Caco-2 (cell line): ENCODE measurements around the gene HDAC9. TPM values are rescaled to one million over a fixed set of nuclear protein-coding genes. Genes with fewer than 3 reads are reported as not detected.

Experiments used
- BruUV-seq: library from RNA; stranded (reverse); fragments of 400-500 nt; replicated peaks from 2 replicates; lab custom pipeline; 2021; lab: Mats Ljungman, UMichigan
- CTCF ChIA-PET: fragments of 300-600 bp; sonication (Branson Sonifier 250); formaldehyde crosslinking; loops from one replicate; lab custom pipeline; 2022; ENCODE audit warnings: antibody characterized with exemption; lab: Charles Lee
- POLR2A ChIA-PET: fragments of 300-600 bp; sonication (Branson Sonifier 250); formaldehyde crosslinking; loops from one replicate; lab custom pipeline; 2022; ENCODE audit warnings: antibody characterized with exemption; lab: Charles Lee
- DNase-seq, 2 experiments: peaks; one replicate each; pipeline versions ENCODE4 v3.0.0 to v3.0.0-alpha.2; 2020 to 2022
- H3K27me3 ChIP-seq: replicated peaks from 2 replicates; pipeline ENCODE4 v1.6.0; 2011; ENCODE audit warnings: low read length; ENCODE audit not compliant: control insufficient read depth, insufficient read depth
- H3K36me3 ChIP-seq: 2 replicates; pipeline ENCODE4 v1.5.1; 2011; ENCODE audit warnings: low read length; ENCODE audit not compliant: control insufficient read depth, insufficient read depth
- H3K4me1 ChIP-seq: fragments of 250-450 bp; sonication (Bioruptor Pico); 2 replicates; pipeline ENCODE4 v1.5.1; 2020; ENCODE audit warnings: mild to moderate bottlenecking
- H3K4me3 ChIP-seq: 2 replicates; pipeline ENCODE4 v1.5.1; 2011; ENCODE audit warnings: low read depth, mild to moderate bottlenecking, control low read depth, low read length
- H3K9me3 ChIP-seq: fragments of 250-450 bp; sonication (Bioruptor Pico); 2 replicates; pipeline ENCODE4 v1.5.1; 2020; ENCODE audit warnings: mild to moderate bottlenecking, moderate library complexity
- H3K27ac Mint-ChIP-seq: one replicate; pipeline ENCODE4 v1.8.0; 2022; ENCODE audit warnings: mixed read lengths; ENCODE audit not compliant: unreplicated experiment
- H3K27me3 Mint-ChIP-seq: one replicate; pipeline ENCODE4 v1.8.0; 2022; ENCODE audit warnings: mixed read lengths; ENCODE audit not compliant: insufficient read depth, unreplicated experiment
- H3K36me3 Mint-ChIP-seq: one replicate; pipeline ENCODE4 v1.8.0; 2022; ENCODE audit warnings: mild to moderate bottlenecking, mixed read lengths; ENCODE audit not compliant: insufficient read depth, unreplicated experiment
- H3K4me1 Mint-ChIP-seq: one replicate; pipeline ENCODE4 v1.8.0; 2022; ENCODE audit warnings: low read depth, mixed read lengths; ENCODE audit not compliant: unreplicated experiment
- H3K4me3 Mint-ChIP-seq: one replicate; pipeline ENCODE4 v1.8.0; 2022; ENCODE audit warnings: mild to moderate bottlenecking, moderate library complexity, mixed read lengths; ENCODE audit not compliant: unreplicated experiment
- H3K9me3 Mint-ChIP-seq: one replicate; pipeline ENCODE4 v1.8.0; 2022; ENCODE audit warnings: mixed read lengths; ENCODE audit not compliant: unreplicated experiment
- CTCF ChIP-seq, 2 experiments: fragments of 200-600 bp in 1 of 2; IDR thresholded peaks; 1 replicate in 1 of 2; 2 replicates in 1 of 2; pipeline versions ENCODE4 v1.5.1 to v1.8.0; 2011 to 2022; ENCODE audit warnings: antibody characterized with exemption in 1 of 2, control low read depth in 1 of 2, inconsistent platforms in 1 of 2, low read depth in 1 of 2, low read length in 1 of 2, mild to moderate bottlenecking in 1 of 2, moderate library complexity in 1 of 2; ENCODE audit not compliant: insufficient read depth in 1 of 2, severe bottlenecking in 1 of 2, unreplicated experiment in 1 of 2
- intact Hi-C: fragments of 100-400 bp; cut with micrococcal nuclease; formaldehyde crosslinking; loops from one replicate; pipeline ENCODE4 v1.10.0; 2022; ENCODE audit not compliant: unreplicated experiment
- total RNA-seq: library from RNA; stranded (reverse); gene quantifications from 2 replicates; pipeline ENCODE4 v1.2.3, GENCODE V29; 2022

HDAC9 gene
- total RNA-seq, 1 experiment from 2014 or later, result 0.27 TPM

GRCh38 chr7:18893156-18893555, 397.6 kb downstream of the HDAC9 start:
- ChIA-PET CTCF (no interaction called here), POLR2A (no interaction called here)
- H3K9me3 Mint-ChIP-seq, result no peaks in the 10 kb centered on the region
- Histone ChIP-seq H3K36me3 (no peaks in the 10 kb centered on the region), H3K9me3 (no peaks in the 10 kb centered on the region), H3K4me3 (no peak overlapping the region), H3K4me1 (no peaks in the 10 kb centered on the region), H3K27me3 (no peaks in the 10 kb centered on the region)
- no peak overlapping the region for H3K4me3 Mint-ChIP-seq
- no peaks in the 10 kb centered on the region for H3K36me3 Mint-ChIP-seq
- no peak overlapping the region for H3K27ac Mint-ChIP-seq
- BruUV-seq, result no TSS peak
- H3K4me1 Mint-ChIP-seq, result no peaks in the 10 kb centered on the region
- no peak for DNase-seq
- H3K27me3 Mint-ChIP-seq, result no peaks in the 10 kb centered on the region
- TF ChIP-seq CTCF (IDR thresholded peaks at IDR 0.05; ENCODE audit: insufficient read depth in 1 of 2, low read depth in 1 of 2, low read length in 1 of 2, severe bottlenecking in 1 of 2, unreplicated experiment in 1 of 2), result no peak
- intact Hi-C loops, result no loop called here

GRCh38 chr7:18894155-18894554, 398.6 kb downstream of the HDAC9 start:
- no TSS peak for BruUV-seq
- Mint-ChIP-seq H3K27ac (no peak overlapping the region), H3K4me3 (no peak overlapping the region), H3K9me3 (no peaks in the 10 kb centered on the region), H3K27me3 (no peaks in the 10 kb centered on the region), H3K4me1 (no peaks in the 10 kb centered on the region), H3K36me3 (no peaks in the 10 kb centered on the region)
- DNase-seq, result no peak
- no peaks in the 10 kb centered on the region for H3K36me3 ChIP-seq
- ChIA-PET POLR2A (no interaction called here), CTCF (no interaction called here)
- H3K4me3 ChIP-seq, result no peak overlapping the region
- H3K9me3 ChIP-seq, result no peaks in the 10 kb centered on the region
- no peak for TF ChIP-seq CTCF (IDR thresholded peaks at IDR 0.05; ENCODE audit: insufficient read depth in 1 of 2, low read depth in 1 of 2, low read length in 1 of 2, severe bottlenecking in 1 of 2, unreplicated experiment in 1 of 2)
- no peaks in the 10 kb centered on the region for H3K4me1 ChIP-seq
- intact Hi-C loops, result no loop called here
- no peaks in the 10 kb centered on the region for H3K27me3 ChIP-seq

DNA sequence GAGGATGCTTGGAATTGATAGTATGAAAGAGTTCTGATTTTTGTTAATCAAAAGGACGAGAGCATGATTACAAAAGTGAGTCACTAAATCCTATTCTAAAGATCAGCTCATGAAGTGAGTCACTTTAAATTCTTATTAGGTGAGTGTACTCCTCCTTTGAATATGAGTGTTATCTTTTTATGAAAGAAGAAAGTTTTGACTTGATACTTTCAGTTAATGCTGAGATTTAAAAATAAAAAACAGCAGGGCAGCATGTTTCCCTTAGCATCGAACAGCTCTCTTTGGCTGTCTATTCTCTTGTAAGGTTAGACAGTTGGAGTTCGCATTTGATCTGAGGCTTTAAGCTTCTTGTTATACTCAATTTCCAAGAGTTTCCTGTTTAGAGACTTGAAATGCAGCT, 399.9 kb downstream of the HDAC9 start:
- ChIA-PET POLR2A (no interaction called here), CTCF (no interaction called here)
- no TSS peak for BruUV-seq
- intact Hi-C loops, result no loop called here
- DNase-seq, result no peak
- no peak overlapping the region for H3K4me3 ChIP-seq
- Mint-ChIP-seq H3K4me1 (no peaks in the 10 kb centered on the region), H3K4me3 (no peak overlapping the region), H3K9me3 (no peaks in the 10 kb centered on the region), H3K36me3 (no peaks in the 10 kb centered on the region), H3K27ac (no peak overlapping the region), H3K27me3 (no peaks in the 10 kb centered on the region)
- TF ChIP-seq CTCF (IDR thresholded peaks at IDR 0.05; ENCODE audit: insufficient read depth in 1 of 2, low read depth in 1 of 2, low read length in 1 of 2, severe bottlenecking in 1 of 2, unreplicated experiment in 1 of 2), result no peak
- no peaks in the 10 kb centered on the region for H3K9me3 ChIP-seq
- no peaks in the 10 kb centered on the region for H3K36me3 ChIP-seq
- H3K4me1 ChIP-seq, result no peaks in the 10 kb centered on the region
- no peaks in the 10 kb centered on the region for H3K27me3 ChIP-seq
